ENCODE results near the gene TCF12.
A peak's percentile ranks its signal among the peaks of the same experiment; 100 is the strongest.
"Not testable (repeated sequence)": the region's sequence is repeated elsewhere in the genome, so short reads cannot be mapped to it uniquely, and the experiment has no call there.

Gene TCF12

GRCh38 chr15:57147621-57148020, 229.2 kb downstream of the TCF12 start:
- DNase-seq = no peak

- no peak for DNase-seq
These were observed 229.8 kb downstream of the TCF12 start for GRCh38 chr15:57148262-57148661.

DNA sequence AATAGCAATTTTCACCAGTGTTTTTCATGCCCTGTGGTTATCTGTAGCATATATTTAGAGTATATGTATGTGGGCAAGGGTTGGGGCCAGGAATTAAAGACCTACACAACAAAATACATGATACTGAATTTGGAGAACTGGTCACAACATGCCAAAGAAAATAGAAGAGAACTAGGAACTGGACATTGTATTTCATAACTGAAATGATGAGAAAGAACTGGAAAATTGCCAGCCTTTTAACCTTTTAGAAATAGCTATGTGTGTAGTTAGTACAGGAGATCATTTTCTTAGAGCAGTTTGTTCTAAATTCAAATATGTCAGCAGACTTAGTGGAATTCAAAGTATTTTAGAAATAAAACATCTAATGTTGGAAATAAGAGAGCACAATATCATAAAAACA, 230.8 kb downstream of the TCF12 start:
- DNase-seq = no peak

DNA sequence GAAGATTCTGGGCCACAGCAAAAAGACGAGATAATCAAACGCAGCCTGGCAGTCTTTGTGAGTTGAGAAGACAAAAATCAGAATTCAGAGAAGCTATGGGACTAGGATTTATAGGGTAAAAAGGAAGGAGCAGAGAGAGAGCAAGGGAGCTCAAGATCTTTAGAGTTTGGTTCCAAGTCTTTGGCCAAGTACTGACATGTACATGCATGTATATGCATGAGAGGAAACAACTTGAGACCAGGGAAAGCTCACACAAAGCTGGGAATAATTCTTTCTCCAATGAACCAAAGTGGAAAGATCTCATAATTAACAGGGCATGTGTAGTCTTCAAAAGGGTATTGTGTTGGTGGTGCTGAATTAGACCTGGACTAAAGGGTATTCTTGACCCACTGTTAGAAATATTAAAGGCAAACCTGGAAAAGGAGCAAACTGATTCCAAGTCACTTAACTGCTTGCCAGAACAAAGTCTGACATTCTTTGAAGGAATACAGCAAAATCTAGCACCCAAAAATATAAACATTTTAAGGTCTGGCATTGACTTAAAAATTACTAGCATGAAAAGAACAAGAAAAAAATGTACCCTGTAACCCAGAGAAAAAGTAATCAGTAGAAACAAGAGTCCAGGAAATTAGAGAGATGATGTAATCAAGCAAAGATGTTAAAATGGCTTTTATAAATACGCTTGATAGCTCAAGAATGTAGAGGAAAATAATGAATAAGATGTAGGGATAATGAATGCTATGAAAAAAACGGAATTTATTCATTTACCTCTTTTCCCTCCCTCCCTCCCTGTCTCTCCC, 231.8 kb downstream of the TCF12 start:
- no peak for DNase-seq

DNA sequence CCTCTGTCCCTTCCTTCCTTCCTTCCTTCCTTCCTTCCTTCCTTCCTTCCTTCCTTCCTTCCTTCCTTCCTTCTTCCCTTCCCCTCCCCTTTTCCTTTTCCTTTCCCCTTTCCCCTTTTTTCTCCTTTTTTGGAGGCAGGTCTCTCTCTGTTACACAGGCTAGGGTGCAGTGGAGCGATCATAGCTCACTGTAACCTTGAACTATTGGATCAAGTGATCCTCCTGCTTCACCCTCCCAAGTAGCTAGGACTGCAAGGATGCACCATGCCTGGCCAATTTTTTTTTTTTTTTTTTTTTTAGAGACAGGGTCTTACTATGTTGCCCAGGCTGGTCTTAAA, 232.4 kb downstream of the TCF12 start:
- DNase-seq = not testable (repeated sequence)

- DNase-seq = no peak
These were observed 233.7 kb downstream of the TCF12 start for GRCh38 chr15:57152133-57152532.

GRCh38 chr15:57152666-57153539, 234.5 kb downstream of the TCF12 start:
- peak; percentile 13 for DNase-seq

DNA sequence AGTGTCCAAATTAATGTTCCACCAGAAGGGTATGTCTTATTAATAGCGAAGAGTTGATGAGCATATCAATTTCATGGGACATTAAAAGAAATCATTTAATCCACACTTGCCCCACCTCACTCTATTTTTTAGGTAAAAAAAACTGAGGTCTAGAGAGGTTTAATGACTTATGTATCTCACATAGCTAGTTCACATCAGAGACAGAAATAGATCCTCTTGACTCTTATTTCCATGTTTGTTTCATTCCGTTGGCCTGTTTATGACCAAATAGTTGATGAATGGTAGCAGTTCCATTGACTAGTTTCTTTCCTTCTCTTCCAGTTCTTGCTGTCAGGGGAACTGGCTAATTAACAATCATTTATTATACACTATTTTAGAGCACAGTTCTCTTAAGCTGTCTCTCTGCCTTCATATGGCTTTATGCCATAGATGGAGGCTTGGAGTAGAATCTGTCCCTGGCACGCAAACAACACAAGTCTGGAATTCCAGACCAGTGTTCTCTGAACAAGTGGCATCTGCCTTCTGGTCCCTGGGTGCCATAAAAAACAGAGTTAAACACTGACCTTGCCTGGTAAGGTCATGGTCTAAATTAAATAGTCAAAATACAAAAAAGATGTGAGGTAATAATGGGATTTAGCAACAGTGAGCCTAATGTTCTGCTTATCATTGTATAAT, 237.9 kb downstream of the TCF12 start:
- no peak for DNase-seq

GRCh38 chr15:57158589-57158988, 240.1 kb downstream of the TCF12 start:
- no peak for DNase-seq

DNA sequence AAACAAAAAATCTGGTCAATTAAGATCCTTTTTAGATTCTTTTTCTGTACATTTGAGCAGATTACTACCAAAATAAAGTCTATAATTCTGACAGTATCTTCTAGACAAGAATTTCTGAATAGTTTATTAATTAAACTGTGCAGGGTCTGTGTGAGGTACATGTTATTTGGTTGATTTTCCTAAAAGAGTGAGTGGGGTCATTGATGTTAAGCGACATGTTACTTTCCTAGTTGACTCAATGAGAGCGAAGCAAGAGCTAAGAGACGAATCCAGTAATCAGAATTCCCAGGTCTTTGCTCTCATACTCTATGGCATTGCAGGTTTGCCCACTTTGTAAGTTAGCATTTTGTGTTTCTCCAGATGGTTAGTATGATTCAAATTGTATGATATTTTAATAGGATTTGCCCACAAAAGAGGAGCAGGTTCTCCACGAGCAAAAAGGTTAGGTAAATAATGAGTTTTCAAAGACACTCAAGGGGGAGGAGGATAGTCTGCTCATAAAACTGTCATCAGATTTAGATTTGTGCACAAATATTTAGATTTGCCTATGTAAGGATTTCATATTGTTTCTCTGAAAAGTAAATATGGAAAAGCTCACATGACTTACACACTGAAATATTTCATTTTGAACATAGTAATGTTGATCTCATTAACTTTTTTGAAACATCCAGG, 240.7 kb downstream of the TCF12 start:
- DNase-seq = no peak

DNA sequence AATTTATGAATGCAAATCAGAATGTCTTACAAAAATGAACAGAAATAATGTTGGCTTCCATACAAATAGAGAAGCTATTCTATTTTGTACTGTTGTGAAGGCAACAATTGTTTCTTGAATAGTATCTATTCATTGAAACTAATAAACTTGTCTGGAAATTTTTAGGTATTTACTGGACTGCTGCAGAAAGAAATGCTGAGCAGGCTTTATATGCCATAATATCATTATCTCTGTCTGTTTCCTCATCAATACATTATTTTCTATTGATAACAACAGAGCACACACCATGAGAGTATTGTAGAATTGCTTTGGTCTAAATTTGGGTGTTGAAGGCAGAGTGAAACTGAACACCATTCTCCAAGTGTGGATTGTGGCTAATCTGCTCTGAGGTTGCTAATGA, 241.3 kb downstream of the TCF12 start:
- no peak for DNase-seq

DNA sequence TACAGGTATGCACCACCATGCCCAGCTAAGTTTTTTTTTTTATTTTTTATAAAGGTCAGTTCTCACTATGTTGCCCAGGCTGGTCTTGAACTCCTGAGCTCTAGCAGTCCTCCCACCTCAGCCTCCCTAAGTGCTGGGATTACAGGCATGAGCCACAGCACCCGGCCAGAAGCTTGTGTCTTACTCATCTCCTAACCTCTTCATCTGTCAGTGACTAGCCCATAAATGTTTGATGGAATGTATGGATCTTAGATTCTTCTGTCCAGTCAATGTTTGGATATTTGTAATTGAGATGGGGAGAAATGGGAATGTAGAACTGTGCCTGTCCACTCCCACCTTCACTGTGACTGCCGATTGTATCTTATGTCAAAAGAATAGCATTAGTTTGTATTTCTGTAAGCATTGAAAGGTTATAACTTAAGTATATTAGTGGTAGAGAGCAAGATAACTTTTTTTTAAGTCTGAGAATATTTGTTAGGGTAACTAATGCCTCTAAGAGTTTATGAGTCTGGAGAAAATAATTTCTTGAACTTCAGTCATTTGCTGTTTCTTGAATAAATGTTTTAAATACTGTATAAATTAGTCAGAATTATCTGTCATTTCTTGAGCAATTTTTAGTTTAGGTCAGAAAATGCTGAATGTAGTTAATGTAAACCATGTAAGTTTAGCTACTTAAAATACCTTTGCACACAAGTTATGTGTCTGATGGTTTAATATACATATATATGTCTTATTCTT, 242.5 kb downstream of the TCF12 start:
- DNase-seq = no peak

- not testable (repeated sequence) for DNase-seq
These were observed 245.8 kb downstream of the TCF12 start for GRCh38 chr15:57164251-57164650.

- DNase-seq = peak; percentile 7
These were observed 247.5 kb downstream of the TCF12 start for GRCh38 chr15:57165992-57166391.

GRCh38 chr15:57167821-57168395, 249.5 kb downstream of the TCF12 start:
- DNase-seq = no peak

GRCh38 chr15:57169643-57170042, 251.2 kb downstream of the TCF12 start:
- DNase-seq = no peak

GRCh38 chr15:57171426-57171825, 253.0 kb downstream of the TCF12 start:
- no peak for DNase-seq

DNA sequence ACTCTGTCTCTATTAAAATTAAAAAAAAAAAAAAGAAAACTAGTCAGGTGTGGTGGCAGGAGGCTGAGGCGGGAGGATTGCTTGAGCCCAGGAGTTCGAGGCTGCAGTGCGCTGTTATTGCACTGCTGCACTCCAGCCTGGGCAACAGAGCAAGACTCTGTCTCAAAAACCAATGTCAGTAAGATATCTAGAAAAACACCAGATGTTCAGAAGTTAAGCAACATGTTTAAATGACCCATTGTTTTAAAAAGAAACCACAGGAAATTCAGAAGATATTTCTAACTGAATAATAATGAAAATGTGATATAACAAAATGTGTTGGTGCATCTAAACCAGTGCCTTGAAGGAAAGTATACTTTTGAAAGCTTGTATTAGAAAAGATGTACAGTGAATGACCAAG, 254.5 kb downstream of the TCF12 start:
- no peak for DNase-seq

DNA sequence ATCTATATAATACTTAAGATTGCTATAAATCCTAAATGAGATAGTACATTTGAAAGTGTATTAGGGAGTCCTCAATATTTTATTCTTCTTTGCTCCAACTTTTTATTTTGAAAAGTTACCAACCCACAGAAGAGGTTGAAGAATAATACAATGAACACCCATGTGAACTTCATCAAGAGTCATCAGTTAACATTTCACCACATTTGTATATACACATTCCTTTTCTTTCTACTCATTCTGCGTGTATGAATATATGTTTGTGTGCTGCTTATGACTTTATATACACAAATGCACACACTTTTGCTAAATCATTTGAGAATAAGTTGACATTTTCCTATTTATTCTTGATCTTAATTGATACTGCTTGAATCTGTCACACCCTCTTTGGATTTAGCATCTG, 264.6 kb downstream of the TCF12 start:
- no peak for DNase-seq

- DNase-seq = no peak
These were observed 265.3 kb downstream of the TCF12 start for GRCh38 chr15:57183614-57184344.

DNA sequence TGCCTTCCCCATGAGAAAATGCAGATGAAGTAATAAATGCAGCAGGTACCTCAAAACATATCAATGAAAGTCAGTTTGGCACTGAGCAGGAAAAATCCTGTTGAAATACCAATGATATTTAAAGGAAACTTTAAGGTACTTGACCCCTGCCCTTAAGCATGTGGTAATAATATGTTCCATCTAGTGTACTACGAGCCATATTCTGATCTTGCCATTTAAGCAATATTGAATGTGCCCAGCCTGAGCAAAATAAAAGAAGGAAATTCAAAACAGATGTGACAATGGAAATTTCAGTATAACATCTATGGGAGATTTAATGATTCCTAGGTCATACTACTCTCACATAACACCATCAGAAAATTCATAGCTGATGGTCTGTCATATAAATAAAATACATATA, 266.1 kb downstream of the TCF12 start:
- no peak for DNase-seq
